Loucy (cell line): ENCODE results near the gene PHACTR1.

ENCODE experiments used
- EZH2phosphoT487 ChIP-seq: fragments of 200-600 bp; IDR thresholded peaks from 2 replicates; pipeline ENCODE4 v1.6.1; 2018; ENCODE audit warnings: antibody characterized with exemption, mild to moderate bottlenecking, moderate library complexity, borderline replicate concordance
- TF ChIP-seq, protein P1 (sequence below): fragments of 200-600 bp; sonication (generic); conservative IDR thresholded peaks from 2 replicates; pipeline ENCODE4 v1.5.1; 2014; ENCODE audit warnings: mild to moderate bottlenecking, antibody characterized with exemption, low read length

- TF ChIP-seq, protein P1, sequence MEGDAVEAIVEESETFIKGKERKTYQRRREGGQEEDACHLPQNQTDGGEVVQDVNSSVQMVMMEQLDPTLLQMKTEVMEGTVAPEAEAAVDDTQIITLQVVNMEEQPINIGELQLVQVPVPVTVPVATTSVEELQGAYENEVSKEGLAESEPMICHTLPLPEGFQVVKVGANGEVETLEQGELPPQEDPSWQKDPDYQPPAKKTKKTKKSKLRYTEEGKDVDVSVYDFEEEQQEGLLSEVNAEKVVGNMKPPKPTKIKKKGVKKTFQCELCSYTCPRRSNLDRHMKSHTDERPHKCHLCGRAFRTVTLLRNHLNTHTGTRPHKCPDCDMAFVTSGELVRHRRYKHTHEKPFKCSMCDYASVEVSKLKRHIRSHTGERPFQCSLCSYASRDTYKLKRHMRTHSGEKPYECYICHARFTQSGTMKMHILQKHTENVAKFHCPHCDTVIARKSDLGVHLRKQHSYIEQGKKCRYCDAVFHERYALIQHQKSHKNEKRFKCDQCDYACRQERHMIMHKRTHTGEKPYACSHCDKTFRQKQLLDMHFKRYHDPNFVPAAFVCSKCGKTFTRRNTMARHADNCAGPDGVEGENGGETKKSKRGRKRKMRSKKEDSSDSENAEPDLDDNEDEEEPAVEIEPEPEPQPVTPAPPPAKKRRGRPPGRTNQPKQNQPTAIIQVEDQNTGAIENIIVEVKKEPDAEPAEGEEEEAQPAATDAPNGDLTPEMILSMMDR: no peak
- no peak for TF ChIP-seq EZH2phosphoT487
Observed at GRCh38 chr6:13000537-13000936, 284.0 kb downstream of the PHACTR1 start.
